ENCODE measurements around the gene HOXC12. TPM values are rescaled to one million over a fixed set of nuclear protein-coding genes. Genes with fewer than 3 reads are reported as not detected.

The HOXC12 gene
- total RNA-seq, 1 donor from 2014 or later: not detected

DNA sequence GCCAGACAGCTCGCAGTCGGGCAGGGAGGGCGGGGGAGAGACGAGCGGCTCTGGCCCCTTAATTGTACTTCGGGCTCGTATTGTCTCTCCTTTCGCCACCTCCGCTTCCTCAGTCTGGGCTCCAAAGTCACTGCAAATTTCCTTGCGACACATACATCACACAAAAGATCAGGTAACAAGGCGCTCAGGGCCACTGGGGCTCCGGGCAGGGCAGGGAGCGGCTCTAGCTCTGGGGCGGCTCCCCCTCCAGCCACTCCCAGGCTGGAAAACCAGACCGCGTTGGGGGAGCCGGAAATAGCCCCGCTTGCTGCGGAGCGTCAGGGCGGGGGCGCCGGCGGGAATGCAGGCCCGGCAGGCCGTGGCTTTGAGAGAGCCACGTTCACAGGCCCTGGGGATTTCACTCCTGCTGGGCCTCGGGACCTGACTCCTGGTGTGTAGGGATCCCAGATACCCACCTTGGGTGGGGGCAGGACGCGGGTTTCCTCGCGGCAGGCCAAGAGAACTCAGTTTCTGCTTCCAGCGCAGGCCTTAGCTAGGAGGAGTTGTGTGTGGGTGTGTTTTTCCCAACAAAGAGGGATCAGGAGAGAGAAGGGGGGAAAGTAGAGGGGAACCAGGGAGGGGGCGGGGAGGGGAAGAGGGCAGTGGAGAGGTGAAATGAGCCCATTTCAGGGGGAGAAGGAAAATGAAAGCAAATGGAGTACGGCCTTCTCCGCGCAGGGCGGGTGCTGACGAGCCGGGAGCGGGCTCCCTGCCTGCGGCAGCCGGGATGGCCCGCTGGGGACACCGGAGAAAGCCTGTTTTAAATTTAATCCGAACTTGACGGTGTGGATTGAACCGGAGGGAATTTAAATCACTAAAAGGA, 40.9 kb downstream of the HOXC12 start:
- Histone ChIP-seq H3K27me3 (ENCODE audit: insufficient read depth, low read length) (peaks cover 95% of the 10 kb centered on the region), H4K20me1 (ENCODE audit: insufficient read depth, low read length) (no peaks in the 10 kb centered on the region), H2AFZ (ENCODE audit: low read depth, low read length) (peak overlapping the region; percentile 64), H3K9me3 (ENCODE audit: insufficient read depth, low read depth, low read length) (peaks cover 10% of the 10 kb centered on the region), H3K36me3 (ENCODE audit: insufficient read depth, low read length) (no peaks in the 10 kb centered on the region), H3K4me3 (ENCODE audit: insufficient read depth, low read depth, low read length) (peak overlapping the region; percentile 24), H3K4me1 (ENCODE audit: insufficient read depth, low read length) (peaks cover 4% of the 10 kb centered on the region), H3K4me2 (ENCODE audit: low read length) (peak overlapping the region; percentile 78), H3K27ac (ENCODE audit: low read depth, low read length) (no peak overlapping the region), H3K9ac (ENCODE audit: low read length) (peak overlapping the region; percentile 20), H3K79me2 (ENCODE audit: insufficient read depth, low read length) (no peaks in the 10 kb centered on the region)
- H3K9me3 Mint-ChIP-seq (ENCODE audit: unreplicated experiment): peaks cover 23% of the 10 kb centered on the region
- FAIRE-seq (no peak), DNase-seq (ENCODE audit: low read depth) (no peak)
- H3K27me3 Mint-ChIP-seq (ENCODE audit: low read depth, unreplicated experiment): peaks cover 85% of the 10 kb centered on the region
- H3K36me3 Mint-ChIP-seq (ENCODE audit: low read depth, unreplicated experiment): no peaks in the 10 kb centered on the region
- H3K4me1 Mint-ChIP-seq (ENCODE audit: low read depth, unreplicated experiment): no peaks in the 10 kb centered on the region
- no peak overlapping the region for H3K4me3 Mint-ChIP-seq (ENCODE audit: unreplicated experiment)
- TF ChIP-seq, protein P1, sequence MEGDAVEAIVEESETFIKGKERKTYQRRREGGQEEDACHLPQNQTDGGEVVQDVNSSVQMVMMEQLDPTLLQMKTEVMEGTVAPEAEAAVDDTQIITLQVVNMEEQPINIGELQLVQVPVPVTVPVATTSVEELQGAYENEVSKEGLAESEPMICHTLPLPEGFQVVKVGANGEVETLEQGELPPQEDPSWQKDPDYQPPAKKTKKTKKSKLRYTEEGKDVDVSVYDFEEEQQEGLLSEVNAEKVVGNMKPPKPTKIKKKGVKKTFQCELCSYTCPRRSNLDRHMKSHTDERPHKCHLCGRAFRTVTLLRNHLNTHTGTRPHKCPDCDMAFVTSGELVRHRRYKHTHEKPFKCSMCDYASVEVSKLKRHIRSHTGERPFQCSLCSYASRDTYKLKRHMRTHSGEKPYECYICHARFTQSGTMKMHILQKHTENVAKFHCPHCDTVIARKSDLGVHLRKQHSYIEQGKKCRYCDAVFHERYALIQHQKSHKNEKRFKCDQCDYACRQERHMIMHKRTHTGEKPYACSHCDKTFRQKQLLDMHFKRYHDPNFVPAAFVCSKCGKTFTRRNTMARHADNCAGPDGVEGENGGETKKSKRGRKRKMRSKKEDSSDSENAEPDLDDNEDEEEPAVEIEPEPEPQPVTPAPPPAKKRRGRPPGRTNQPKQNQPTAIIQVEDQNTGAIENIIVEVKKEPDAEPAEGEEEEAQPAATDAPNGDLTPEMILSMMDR (IDR thresholded peaks at IDR 0.05; ENCODE audit: insufficient read depth, low read depth, low read length): no peak
- TF ChIP-seq EZH2 (IDR thresholded peaks at IDR 0.05; ENCODE audit: insufficient read depth, low read length): peak; percentile 56
- no peak overlapping the region for H3K27ac Mint-ChIP-seq (ENCODE audit: unreplicated experiment)

DNA sequence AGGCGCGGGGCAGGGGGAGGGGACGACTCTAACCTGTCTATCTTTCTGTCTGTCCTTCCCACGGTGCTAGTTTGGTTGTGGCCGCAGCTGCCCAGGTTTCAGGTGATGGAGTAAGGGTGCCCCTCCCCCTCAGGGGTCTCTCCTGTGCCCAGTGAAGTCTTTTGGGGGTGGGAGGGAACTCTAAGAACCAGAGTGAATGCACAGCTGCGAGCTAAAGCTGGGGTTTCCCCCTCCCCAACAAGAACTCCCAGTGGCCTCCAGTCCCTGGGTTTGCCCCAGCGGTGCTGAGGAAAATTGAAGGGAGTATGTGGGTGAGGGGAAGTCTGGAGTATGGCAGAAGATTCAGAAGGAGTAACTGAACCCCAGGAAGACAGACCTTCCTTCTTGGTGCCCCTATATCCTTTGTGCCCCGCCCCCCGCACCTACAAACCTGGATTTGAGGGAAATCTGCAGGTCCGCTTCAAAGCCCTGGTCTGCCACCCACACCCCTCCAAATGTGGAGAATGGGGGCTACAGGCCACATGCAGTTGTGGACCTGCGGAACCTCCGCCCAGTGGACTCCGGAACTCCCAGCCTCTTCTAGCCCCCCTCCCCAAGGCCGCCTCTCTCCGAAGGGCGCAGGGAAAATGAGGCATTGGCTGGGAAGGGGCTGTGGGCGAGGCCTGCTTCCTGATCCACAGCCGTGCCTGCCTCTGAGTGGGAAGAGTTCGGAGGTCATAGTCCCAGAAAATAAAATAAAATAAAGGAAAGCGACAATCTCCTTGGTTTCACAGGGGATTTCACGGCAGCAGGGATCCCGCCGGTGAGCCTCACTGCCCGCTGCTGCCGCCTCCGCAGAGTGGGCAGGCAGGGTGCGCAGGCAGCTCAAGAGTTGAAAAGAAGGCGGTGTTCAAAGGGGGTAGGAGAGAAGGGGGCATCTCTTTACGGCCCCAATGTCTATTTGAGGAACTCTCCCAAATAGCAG, 41.8 kb downstream of the HOXC12 start:
- H3K4me1 Mint-ChIP-seq (ENCODE audit: low read depth, unreplicated experiment): no peaks in the 10 kb centered on the region
- DNase-seq (ENCODE audit: low read depth): no peak
- H3K4me3 Mint-ChIP-seq (ENCODE audit: unreplicated experiment): no peak overlapping the region
- H3K27ac Mint-ChIP-seq (ENCODE audit: unreplicated experiment): no peak overlapping the region
- H3K4me1 ChIP-seq (ENCODE audit: insufficient read depth, low read length): peaks cover 4% of the 10 kb centered on the region
- H3K36me3 Mint-ChIP-seq (ENCODE audit: low read depth, unreplicated experiment): no peaks in the 10 kb centered on the region
- H3K4me3 ChIP-seq (ENCODE audit: insufficient read depth, low read depth, low read length): peak overlapping the region; percentile 24
- peaks cover 95% of the 10 kb centered on the region for H3K27me3 ChIP-seq (ENCODE audit: insufficient read depth, low read length)
- no peak for FAIRE-seq
- H3K9me3 Mint-ChIP-seq (ENCODE audit: unreplicated experiment): peaks cover 23% of the 10 kb centered on the region
- TF ChIP-seq EZH2 (IDR thresholded peaks at IDR 0.05; ENCODE audit: insufficient read depth, low read length): no peak
- TF ChIP-seq, protein P1 (IDR thresholded peaks at IDR 0.05; ENCODE audit: insufficient read depth, low read depth, low read length): no peak
- peaks cover 10% of the 10 kb centered on the region for H3K9me3 ChIP-seq (ENCODE audit: insufficient read depth, low read depth, low read length)
- H3K9ac ChIP-seq (ENCODE audit: low read length): no peak overlapping the region
- no peaks in the 10 kb centered on the region for H4K20me1 ChIP-seq (ENCODE audit: insufficient read depth, low read length)
- H3K4me2 ChIP-seq (ENCODE audit: low read length): peak overlapping the region; percentile 78
- H3K27ac ChIP-seq (ENCODE audit: low read depth, low read length): no peak overlapping the region
- H3K27me3 Mint-ChIP-seq (ENCODE audit: low read depth, unreplicated experiment): peaks cover 84% of the 10 kb centered on the region
- H3K36me3 ChIP-seq (ENCODE audit: insufficient read depth, low read length): no peaks in the 10 kb centered on the region
- no peak overlapping the region for H2AFZ ChIP-seq (ENCODE audit: low read depth, low read length)
- no peaks in the 10 kb centered on the region for H3K79me2 ChIP-seq (ENCODE audit: insufficient read depth, low read length)

All from astrocyte (in vitro differentiated cells and primary cell).